Activated gamma-delta T cell treated with Interleukin-2 at 50 U/mL for 16 hours (primary cell): ENCODE data around the gene IL22RA1.

Source experiments
- DNase-seq: peaks from one replicate; pipeline ENCODE4 v3.0.0-alpha.2; 2020

The IL22RA1 gene

GRCh38 chr1:24070821-24071393 is 72.0 kb downstream of the IL22RA1 start:
- DNase-seq, result peak; percentile 70

- DNase-seq, result no peak
These were observed 73.1 kb downstream of the IL22RA1 start for GRCh38 chr1:24069817-24070216.
